HG03064 (cell line): ENCODE results near the gene CORO7.

ENCODE experiments used
- ATAC-seq: cut with Tn5 transposase; IDR thresholded peaks from one replicate; pipeline ENCODE4 v1.9.1; 2021; ENCODE audit warnings: low read depth; ENCODE audit not compliant: unreplicated experiment

CORO7 gene

DNA sequence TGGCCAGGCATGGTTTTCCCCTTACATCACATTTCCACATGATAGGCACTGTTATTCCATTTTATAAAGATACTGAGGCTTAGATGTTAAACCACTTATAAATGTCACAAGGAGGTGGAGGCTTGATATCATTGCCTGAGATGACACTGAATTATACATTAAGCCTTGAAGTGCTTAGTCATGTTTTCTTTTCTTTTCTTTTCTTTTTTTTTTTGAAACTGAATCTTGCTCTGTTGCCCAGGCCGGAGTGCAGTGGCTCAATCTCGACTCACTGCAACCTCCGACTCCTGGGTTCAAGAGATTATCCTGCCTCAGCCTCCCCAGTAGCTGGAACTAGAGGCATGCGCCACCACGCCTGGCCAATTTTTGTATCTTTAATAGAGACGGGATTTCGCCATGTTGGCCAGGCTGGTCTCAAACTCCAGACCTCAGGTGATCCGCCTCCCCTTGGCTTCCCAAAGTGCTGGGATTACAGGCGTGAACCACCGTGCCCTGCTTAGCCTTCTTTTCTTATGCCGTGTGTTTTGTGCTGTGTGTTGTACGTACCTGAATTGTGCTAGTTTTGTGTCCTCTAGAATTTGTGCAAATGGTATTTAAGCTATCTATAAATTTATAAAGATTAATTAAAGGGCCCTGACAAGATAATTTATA is 10.5 kb upstream of the CORO7 start:
- no peak for ATAC-seq

DNA sequence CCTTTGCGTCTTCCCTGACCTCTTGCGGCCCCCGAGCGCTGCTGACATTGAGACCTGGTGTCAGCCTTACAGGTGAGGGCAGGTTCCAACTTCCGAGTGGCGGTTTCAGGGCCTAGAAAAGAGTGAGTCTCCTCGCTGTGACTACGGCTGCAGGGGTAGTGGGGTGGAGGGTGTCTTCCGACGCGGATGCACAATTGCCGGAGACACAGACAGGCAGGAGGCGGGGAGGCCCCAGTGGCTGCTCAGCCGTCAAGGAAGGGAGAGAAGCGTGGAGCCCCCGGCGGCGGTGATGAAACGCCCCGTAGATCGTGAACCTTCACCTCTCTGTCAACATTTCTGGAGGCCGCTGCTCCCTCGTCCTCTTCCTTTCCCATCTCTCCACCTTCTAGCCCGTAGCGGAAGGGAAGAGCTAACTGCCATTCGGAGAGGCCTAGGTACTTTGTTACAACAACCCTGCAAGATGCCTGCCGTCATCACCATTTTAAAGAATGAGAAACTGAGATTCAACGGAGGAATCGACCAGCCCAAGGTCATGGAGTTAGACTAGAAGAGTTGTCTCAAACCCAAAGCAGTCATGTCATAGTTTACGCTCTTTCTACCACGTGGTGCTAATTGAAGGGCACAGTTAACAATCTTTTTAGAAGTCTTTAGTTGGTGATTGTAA is 9.8 kb upstream of the CORO7 start:
- ATAC-seq: peak; percentile 33

DNA sequence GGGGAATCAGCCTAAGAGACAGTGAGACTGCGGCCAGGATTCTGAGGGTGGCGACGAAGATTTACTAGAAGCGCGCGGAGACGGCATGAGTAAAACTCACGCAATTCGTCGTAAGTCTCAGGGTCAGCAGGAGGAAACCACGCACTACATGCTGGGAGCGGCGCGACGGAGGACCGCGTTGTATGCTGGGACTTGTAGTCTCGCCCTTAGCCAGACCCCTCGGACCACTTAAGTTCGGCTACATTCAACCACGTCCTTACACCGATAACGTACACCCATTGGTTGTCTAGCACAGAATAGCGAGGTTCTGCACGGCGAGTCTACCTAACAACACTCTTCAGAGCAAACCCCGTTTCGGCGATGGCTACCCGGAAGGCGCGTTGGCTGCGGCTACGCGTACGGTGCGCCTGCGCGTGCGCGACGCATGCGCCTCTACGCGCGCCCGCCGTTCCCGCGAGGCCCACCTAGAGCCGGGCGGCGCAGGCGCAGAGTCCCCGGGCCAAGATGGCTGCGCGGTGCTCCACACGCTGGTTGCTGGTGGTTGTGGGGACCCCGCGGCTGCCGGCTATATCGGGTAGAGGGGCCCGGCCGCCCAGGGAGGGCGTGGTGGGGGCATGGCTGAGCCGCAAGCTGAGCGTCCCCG is 9.1 kb upstream of the CORO7 start, which contains the start of gene DNAJA3:
TSS of gene DNAJA3 (plus strand) at position 491 of the 643 bp plus-strand sequence. CDS start at position 505, 14 bp downstream.
- peak; percentile 88 for ATAC-seq

DNA sequence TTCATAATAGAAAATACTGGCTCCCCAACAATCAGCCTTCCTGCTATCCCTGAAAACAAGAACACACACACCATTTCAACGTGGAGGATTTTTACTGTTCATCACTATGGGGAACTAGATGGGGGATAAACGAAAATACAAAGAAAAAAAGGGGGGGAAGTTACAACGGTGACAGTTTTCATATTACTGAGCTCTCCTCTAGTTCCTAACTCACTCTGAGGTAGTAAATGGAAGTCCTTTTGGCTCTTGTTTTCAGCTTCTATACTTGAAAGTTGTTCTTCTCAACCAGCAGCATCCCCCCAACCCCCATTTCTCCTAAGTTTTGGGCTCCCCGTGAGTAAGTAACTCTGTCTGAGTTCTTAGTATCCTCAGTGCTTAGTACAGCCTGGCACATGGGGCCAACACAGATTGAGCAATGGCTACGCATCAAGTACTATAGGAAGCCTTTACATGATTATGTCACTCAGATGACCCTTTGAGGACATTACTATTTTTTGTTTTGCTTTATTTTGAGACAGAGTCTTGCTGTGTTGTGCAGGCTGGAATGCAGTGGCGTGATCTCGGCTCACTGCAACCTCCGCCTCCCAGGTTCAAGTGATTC is 4.2 kb upstream of the CORO7 start:
- ATAC-seq: no peak

DNA sequence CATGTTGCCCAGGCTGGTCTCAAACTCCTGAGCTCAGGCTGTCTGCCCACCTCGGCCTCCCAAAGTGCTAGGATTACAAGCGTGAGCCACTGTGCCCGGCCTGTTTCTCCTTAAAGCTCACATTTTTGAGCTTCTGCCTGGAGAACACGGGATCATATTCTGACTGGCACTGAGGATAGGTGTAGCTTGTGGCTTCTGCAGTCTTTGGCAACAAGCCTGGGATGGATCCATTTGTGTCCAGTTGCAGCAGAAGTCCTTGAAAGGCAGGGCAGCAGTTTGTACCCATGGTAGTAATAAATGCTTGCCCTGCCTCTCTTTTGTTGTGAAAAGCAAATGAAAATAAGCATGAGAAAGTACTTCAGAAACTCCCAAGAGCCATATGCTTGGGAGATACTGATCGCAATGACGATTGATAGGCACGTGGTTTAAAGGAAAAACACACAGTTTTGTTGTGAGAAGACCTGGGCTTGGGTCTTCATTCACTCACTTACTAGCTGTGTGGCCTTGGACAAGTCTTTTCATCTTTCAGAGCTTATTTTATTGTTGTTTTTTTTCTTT is 3.1 kb upstream of the CORO7 start:
- ATAC-seq: no peak

DNA sequence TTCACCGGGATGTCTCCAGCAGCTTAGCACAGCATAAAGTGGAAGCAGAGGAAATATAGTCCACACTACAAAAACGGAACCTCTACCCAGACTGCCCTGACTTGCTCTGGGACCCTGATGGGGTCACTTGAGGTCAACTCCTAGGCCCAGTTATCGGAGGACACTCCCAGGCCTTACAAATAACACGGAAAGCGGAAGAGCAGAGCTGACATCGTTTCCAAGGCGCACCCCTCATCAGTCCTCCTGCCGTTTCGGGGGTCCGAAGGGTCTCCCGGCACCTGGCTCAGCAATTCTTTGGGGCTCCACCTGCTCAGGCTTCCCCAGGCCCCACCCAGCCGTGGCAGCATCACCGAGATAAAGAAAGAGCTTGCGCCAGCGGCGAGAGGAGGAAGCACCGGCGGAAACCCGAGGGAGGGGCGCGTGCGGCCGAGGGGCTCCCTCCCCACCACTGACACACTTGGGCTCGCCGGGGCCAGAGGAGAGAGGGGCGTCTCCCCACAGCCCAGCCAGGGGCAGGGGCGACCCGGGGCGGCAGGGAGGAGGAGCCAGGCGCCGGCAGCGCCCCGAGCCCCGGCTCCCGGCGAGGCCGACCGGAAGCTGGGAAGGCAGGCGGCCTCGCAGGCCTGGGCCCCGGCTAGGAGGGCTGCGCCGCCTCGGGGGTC is 727 bp downstream of the CORO7 start:
- peak; percentile 20 for ATAC-seq

DNA sequence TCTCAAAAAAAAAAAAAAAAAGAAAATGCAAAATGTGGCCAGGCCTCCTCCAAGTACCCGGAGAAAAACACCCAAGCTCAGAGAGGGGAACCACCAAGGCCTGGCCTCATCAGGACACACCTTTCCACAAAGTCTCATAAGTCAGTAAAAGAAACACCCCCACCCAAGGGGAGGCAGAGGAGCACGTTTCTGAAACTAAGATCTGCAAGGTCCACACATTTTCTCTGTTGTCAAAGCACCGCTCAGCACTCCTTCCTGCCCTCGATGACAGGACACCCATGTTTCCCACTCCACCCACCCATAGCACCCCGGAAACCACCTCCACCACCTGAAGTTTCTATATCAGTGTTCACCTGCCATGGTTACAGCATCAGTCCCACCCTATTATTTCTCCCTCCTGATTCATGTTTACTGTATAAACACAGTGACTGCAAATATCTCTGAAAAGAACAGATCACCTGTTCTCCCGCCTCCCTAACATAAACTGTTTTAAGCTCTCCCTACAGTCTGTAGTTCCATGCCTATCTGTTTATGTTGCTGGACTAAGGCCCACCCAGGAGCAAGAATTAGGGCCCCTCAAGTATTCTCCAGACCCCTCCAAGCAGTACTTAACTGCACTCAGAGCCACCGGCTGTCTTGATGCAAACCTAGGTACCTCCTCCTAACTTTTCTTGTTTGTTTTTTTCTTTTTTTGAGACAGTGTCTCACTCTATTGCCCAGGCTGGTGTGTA is 2.0 kb downstream of the CORO7 start:
- peak; percentile 59 for ATAC-seq

DNA sequence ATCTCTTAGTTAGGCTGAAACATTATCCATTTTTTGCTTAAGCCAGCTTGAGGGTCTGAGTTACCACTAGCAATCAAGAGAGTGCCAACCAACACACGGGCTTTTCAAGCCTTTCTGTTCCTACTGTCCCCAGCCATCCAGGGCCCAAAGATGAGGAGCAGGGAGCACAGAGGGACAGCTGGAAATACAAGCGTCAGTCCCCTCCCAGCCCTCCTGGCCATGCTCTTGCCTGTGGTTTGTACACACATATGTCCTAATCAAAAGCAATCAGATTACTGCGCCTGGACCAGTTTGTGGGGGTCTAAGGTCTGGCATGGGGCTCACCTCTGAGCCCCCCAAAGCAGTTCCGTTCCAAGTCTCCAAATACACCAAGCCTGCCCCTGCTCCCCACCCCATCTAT is 3.5 kb downstream of the CORO7 start:
- no peak for ATAC-seq

DNA sequence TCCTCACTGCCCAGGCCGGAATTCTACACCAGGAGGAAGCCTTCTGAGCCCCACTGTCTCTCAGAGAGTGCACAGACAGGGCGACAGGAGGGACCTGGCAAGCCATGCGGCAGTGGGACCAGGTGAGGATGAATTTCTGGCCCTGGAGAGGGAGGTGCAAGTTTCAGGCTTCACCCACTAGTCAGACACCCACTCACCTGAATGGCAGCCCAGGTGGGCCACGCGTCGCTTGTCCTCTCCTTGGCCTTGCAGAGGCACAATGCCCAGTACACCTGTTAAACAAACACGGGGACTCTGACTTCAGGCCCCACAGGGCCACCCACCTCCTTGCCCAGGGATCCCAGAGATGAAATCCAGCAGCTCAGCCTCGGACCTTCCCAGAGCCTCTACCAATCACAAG is 4.2 kb downstream of the CORO7 start:
- ATAC-seq: no peak

DNA sequence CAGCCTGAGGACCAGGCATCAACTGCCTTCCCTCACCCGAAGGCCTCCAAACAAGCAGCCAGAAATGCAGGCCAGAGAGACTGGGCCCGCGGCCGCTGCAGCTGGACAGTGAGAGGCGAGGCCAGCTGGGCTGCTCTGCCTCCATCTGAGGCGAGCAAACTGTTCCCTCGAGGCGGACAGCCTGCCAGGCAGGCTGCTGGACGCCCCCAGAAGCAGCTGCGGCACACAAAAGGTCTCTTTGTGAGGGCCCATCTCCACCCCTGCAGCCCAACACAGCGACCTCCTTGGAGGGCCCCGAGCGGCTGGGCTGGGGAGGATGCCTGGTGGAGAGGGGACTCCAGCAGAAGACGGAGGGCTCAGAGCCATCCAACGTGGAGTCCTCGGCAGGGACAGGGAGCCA is 4.7 kb downstream of the CORO7 start:
- ATAC-seq: no peak

DNA sequence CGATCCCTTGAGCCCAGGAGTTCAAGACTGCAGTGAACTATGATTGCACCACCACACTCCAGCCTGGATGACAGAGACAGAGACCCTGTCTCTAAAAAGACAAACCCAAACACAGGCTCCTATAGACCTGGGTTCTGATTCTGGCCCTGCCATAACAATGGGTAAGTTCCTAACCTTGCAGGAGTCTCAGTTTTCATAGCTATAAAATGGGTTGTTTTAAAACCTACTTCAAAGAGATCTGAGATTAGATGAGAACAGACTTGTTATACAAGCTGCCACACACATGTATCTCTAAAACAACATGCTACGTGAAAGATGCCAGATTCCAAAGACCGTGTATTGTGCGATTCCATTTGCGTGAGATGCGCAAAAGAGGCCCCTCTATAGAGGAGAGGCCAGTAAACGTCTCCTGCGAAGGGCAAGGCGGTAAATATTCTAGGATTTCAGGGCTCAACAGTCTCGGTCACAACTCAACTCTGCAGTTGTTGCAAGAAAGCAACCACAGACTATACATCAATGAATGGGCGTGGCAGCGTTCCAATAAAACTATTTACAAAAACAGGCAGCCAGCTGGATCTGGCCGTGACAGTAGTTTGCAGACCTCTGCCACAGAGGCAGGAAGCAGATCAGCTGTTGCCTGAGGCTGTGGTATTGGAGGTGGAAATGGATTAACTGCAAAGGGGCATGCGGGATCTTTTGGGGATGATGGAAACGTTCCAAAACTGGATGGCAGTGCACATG is 5.9 kb downstream of the CORO7 start:
- no peak for ATAC-seq

DNA sequence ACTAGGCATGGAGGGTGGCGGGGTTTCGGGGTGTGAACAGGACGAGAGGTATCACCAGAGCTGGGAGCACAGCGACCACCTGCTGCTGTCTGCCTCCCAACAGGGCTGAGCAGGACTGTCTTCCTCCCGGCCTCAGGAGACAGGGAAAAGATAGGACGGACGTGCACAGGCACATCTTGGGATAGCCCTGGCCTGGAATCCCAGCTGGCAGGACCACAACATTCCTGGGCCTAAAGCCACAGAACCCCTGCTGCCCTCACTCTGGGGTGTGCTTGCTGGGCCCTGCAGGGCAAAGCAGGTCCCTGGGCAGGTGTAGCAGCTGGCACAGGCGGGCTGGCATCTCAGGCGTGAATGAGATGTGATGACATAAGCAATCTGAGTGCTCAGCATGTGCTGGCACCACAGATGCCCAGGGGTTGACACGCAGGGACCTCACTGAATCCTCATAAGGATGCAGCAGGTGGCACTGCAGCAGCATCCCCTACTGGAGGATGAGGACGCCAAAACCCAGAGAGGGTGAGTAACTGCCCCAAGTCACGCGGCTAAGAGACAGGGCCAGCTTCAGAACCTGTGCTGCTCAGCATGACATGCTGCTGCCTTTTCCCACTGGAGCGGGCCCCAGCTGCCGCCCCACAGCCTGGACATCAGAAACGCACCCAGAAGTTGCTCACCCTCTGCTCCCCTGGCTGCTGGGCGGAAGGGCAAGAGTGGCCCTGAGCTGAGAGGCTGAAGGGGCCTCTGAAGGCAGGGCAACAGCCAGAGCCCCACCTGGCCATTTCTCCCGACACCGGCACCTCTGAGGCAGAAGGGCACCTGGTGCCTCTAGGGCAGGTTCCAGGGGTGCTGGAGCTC is 7.1 kb downstream of the CORO7 start:
- ATAC-seq: no peak

DNA sequence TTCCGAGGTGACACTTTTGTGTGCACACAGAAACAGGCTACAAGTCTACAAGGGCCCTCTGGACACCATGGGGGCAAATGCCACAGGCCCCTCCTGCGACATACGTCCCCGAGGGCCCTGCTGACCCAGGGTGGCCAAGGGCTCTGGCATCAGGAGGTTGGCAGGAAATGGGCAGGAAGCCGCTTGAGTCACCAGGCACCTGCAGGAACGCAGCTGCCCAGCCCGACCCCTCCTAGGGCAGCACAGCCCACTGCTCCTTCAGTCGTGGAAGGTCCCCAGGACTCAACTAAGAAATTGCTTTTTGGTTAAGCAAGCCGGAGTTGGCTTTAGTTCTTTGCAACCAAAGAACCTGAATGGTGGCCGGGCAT is 8.1 kb downstream of the CORO7 start:
- ATAC-seq: no peak

DNA sequence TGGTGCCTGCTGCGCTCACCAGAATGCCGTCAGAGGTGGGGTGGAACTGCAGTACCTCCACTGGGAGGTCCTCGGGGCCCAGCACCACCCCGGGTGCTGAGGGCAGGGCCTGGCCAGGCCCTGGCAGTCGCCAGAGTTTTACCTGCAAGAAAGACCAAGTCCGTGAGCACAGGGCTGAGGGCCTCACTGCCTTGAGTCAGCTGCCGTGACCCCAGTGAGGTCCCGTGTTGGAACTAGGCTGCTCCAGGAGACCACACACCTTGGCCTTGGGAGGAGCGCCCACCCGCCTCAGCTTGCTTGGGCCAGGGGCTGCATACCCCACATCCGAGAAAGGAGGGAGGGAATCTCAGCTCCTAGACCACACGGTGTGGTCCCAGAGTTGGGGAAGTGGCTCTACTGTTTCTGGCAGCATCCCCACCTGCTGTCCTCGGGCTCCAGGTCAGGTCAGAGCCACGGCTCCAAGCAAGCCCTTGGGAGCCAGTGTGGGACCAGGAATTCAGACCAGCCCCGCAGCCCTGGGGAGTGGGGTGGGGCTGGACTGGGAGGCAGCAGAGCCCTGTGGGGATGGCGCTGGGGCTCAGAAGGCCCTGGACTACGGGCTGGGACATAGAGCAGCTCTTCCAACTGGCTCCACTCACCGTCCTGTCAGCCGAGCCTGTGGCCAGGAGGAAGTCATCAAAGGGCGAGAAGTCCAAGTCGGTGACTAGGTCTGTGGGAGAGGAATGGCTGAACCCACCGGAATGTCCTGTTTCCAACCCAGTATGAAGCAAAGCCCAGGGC is 8.7 kb downstream of the CORO7 start:
- no peak for ATAC-seq

DNA sequence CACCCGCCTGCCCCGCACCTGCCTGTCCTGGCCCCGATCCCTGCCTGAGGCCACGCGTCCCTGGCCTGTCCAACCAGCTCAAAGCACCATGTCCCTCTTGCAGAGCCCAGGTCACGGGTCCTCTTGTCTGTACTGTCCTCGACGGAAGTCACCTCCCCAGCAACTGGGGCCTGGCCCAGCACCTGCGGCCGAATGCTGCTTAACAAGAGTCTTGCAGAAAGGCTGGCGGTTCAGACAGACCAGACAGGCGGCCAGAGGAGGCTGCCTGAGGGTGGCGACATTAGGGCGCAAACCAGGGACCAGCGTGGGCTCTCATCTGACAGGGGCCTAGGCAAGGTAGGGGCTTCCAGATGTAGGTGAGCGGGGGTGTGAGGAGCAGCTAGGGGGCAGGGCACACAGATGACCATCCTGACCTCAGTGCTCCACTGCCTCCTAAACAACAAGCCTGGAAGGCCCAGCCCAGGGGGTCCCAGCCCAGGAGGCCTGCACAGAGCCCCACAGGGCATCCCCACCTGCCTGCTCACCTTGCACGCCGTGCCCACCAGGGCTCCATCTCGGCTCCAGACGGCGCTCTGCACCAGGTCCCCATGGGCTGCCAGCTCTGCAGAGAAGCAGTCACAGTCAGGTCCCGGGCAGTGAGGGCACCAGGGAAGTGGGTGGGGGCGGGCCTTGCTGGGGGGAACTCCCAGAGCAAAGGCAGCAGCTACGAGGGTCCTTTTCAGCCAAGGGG is 11.3 kb downstream of the CORO7 start:
- ATAC-seq: no peak

DNA sequence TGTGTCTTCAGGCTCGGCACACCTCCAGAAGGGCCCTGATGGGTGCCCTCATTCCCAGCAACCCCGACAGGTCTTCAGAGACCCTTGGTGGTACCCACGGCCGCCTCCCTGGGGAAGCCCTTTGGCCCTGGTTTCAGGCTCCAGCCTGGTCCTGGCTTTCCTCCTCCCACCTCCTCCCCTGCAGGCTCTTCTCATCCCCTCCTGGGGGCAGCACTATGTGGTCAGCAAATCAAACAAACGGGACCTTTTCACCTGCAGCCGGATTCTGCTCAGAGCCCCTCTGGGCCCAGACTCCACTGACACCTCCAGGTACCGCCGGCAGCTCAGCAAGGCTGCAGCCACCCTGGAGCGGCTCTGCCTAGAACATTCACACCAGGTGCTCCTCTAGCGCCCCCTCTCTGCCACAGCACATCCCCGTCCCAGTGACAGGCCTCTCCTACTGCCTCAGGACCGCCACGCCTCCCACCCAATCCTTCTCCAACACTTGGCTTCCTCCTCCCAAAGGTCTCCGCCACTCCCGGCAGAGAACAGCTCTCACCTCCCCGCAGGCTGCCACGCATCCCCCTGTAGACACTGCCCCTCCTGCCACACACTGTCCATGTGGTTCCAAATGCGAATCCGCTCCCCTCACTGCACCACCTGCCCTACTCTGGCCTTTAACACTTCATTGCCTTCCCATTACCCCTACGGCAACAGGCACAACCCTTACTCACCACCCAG is 12.0 kb downstream of the CORO7 start:
- no peak for ATAC-seq
